ENCODE measurements around the gene KICS2.
"Not testable (repeated sequence)": the region's sequence is repeated elsewhere in the genome, so short reads cannot be mapped to it uniquely, and the experiment has no call there.

Gene KICS2

DNA sequence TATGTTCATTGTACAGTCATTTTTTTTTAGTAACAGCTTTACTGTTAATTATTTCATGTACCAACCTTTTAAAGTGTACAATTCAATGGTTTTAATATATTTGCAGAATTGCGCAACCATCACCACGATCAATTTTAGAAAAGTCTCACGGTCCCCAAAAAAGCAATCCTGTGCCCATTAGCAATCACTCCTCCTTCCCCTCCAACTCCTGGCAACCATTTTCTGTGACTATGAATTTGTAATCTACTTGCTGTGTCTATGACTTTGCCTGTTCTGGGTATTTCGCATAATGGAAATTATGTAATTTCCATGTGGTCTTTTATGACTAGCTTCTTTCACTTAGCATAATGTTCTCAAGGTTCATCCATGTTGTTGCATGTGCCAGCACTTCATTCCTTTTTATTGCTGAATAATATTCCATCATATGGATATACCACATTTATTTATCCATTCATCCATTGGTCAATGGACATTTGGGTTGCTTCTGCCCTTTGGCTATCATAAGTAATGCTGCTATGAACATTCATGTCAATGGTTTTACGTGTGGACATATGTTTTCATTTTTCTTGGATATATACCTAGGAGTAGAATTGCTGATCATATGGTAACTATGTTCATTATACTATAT lies 9.9 kb downstream of the KICS2 start:
- no peak for DNase-seq

DNA sequence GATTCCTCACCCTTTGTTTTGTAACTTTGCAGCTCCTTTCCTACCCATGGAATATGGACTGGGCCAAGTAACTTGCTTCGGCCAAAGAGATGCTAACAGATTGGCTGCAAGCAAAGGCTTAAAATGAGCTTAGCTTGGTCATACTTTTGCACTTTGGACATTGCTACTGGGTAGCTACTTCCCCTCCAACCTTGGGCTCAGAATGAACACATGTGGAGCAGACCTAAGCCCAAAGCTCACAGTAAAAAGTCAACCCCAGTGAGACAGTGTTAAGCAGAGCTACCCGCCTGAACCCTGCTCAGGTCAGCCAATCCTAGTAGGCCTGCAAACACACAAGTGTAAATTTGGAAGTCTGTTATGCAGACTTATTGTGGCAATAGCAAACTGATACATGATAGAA lies 14.6 kb downstream of the KICS2 start:
- DNase-seq: no peak

GRCh38 chr12:64205542-64205941 lies 16.6 kb downstream of the KICS2 start:
- DNase-seq: no peak

- DNase-seq: no peak
These were observed 18.3 kb downstream of the KICS2 start for GRCh38 chr12:64203775-64204174.

GRCh38 chr12:64203036-64203435 lies 19.1 kb downstream of the KICS2 start:
- no peak for DNase-seq

DNA sequence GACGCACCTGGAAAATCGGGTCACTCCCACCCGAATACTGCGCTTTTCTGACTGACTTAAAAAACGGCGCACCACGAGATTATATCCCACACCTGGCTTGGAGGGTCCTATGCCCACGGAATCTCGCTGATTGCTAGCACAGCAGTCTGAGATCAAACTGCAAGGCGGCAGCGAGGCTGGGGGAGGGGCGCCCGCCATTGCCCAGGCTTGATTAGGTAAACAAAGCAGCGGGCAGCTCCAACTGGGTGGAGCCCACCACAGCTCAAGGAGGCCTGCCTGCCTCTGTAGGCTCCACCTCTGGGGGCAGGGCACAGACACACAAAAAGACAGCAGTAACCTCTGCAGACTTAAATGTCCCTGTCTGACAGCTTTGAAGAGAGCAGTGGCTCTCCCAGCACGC lies 26.3 kb downstream of the KICS2 start:
- not testable (repeated sequence) for DNase-seq

GRCh38 chr12:64194333-64195149 lies 27.6 kb downstream of the KICS2 start:
- no peak for DNase-seq

DNA sequence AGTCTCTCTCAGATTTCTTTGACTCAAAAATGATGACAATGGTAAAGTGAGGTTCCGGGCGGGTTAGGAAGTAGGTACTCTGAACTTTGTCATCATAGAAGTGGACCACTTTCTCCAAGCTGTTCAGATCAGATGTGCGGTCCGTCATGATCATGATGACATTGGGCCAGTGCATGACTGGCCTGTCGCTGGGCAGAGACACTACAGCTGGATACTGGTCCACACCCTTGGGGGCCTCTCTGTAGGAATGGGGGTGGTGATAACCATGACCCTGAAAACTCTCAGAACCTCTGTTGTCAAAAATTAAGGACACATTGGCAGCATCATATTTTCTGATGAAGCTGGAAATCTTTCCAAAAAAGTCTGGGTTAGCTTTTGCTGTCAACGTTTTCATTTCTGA lies 28.2 kb downstream of the KICS2 start:
- no peak for DNase-seq

GRCh38 chr12:64192644-64193444 lies 29.3 kb downstream of the KICS2 start:
- DNase-seq: no peak

DNA sequence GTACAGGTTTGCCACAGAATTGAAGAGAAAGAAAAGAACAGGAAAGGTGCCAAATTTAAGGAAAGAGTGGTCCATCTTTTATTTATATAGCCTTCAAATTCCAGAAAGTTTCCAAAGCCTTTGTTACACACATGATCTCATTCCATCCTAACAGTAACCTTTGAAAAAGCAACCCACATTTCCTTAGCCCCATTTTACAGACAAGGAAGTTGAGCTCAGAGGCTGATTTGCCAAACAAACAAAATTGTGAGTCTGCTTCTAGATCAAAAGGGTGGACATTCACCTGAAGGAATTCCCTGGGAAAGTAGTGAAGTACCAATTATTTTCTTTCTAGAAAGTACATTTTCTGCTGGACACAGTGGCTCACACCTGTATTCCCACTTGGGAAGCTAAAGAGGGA lies 32.0 kb downstream of the KICS2 start:
- DNase-seq: no peak

DNA sequence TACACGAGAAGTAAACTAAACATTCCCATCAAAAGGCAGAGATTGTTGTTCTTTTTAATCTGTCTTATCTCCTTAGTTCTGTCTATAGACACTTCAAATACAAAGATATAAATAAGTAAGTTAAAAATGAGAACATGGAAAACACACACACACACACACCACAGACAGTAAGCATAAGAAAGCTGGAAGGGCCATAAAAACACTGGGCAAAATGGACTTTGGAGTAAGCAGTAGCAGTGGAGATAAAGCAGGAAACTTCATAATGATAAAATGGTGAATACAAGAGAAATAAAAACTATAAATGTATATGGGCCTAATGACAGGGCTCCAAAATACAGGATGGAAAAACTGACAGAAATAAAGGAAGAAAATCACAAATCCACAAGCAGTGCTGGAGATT lies 32.6 kb downstream of the KICS2 start:
- DNase-seq: no peak

DNA sequence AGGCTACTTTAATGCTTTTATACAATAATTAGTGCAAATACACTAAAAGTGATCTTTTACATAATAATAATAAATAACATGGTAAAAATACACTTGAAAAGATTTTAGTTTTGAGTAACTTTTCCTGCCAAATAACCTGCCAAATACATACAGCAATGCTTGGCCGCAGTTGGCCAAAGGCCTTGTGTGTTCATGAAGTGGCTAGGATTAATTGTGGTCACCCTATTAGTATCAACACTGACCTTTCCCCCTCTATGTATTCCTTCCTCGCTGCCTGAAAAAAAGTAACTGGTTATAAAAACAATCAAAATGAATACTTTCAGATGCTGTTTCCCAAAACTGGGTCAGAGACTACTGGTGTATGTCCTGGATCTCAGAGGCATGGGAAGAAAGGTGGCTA lies 34.3 kb downstream of the KICS2 start:
- DNase-seq: no peak

- DNase-seq: no peak
These were observed 34.7 kb downstream of the KICS2 start for GRCh38 chr12:64187370-64187769.

DNA sequence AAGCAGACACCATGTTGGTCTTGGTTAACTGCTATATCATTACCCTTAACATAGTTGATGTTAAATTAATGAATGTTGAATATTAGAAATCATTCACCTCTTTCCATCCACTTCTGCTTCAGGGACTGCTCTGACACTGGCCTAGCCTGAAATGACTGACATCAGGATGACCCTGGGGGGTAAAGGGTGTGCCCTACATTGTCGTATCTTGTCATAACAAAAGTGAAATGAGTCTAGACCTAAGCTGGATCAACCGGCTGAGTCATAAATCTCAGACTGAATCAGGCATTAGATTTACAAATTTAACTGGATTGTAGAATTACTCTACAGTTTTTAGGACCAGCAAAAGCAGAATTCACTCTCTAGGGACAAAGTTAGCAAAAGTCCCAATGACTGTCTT lies 35.3 kb downstream of the KICS2 start:
- DNase-seq: no peak

DNA sequence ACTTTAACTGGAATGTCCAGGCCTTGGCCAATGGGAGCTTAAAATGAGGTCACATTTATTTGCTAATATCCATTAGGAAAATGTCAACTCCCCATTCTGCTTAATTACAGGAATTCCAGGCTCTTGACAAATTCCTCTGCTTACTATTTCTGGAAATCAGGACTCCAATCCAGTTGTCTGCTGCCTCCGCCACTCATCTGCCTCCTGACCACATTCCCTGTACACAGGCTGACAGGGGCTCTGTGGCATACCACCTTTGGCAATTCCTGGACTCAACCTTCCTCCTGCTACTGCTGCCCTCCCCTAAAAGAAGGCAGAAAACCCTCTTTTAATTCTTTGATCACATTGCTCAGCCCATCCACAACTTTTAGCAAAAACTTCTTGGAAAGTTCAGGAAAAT lies 37.9 kb downstream of the KICS2 start:
- no peak for DNase-seq

- no peak for DNase-seq
These were observed 40.4 kb downstream of the KICS2 start for GRCh38 chr12:64181430-64182291.

- DNase-seq: no peak
These were observed 41.1 kb downstream of the KICS2 start for GRCh38 chr12:64180951-64181350.

- no peak for DNase-seq
These were observed 44.0 kb downstream of the KICS2 start for GRCh38 chr12:64178122-64178521.

GRCh38 chr12:64177001-64177400 lies 45.1 kb downstream of the KICS2 start:
- no peak for DNase-seq

DNA sequence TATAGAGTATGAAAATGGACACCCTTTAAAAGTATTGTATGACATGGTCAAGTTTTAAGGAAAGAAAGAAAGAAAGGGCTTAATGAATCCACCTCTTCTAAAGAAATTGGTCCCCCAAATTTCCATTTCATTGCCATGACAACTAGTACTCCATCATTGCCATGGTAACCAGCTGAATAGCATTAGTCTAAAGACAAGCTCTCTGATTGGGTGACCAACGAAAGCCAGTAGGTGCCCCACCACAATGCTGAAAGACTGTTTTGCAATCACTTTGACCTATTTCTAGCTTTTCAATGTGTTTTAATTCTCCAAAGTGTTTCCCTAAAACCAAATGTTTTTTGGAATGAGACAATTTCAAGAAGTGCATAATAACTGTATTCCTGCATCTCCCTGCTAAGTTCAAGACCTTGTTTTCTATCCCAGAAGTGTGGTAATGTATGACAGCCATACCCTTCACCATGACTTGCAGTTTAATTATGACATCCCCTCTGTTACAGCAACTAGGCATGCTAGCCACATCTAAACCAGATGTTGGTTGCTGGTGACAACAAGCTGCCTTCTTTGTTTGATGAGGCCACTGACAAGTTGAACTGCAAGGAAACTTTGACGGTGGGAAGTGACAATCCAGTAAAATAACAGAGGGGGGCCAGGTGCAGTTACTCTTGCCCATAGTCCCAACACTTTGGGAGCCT lies 46.7 kb downstream of the KICS2 start:
- no peak for DNase-seq

DNA sequence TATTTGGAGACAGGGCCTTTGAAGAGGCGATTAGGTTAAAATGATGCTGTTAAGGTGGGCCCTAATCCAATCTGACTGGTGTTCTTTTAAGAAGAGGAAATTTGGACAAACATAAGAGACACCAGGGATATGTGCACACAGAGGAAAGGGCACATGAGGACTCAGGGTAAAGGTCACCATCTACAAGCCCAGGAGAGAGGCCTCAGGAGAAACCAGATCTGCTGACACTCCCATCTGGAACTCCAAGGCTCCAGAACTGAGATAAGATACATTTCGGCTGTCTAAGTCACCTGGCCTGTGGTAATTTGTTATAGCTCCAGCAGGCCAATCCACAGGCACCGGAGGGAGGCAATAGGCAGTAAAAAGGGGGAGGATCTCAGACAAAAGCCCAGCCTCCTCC lies 48.6 kb downstream of the KICS2 start:
- DNase-seq: no peak

Measured in activated naive CD4-positive, alpha-beta T cell (primary cell).